HG02885 (cell line): ENCODE results near the gene CCDC61.

Source experiments
- ATAC-seq: cut with Tn5 transposase; IDR thresholded peaks from one replicate; pipeline ENCODE4 v1.9.1; 2021; ENCODE audit warnings: mild to moderate bottlenecking; ENCODE audit not compliant: unreplicated experiment, poor library complexity

Gene CCDC61

GRCh38 chr19:45973553-45974338 is 21.5 kb upstream of the CCDC61 start, which contains the start of gene NOVA2:
Gene NOVA2 (minus strand): TSS chr19:45973865. CDS start chr19:45973351, 514 bp downstream.
- no peak for ATAC-seq

- ATAC-seq: no peak
These were observed 19.8 kb upstream of the CCDC61 start for GRCh38 chr19:45975306-45976070.

GRCh38 chr19:45976178-45976577 is 19.1 kb upstream of the CCDC61 start:
- no peak for ATAC-seq

GRCh38 chr19:45978156-45978555 is 17.1 kb upstream of the CCDC61 start:
- ATAC-seq: no peak

GRCh38 chr19:45981350-45981749 is 13.9 kb upstream of the CCDC61 start:
- ATAC-seq: no peak

- ATAC-seq: no peak
These were observed 9.9 kb upstream of the CCDC61 start for GRCh38 chr19:45985321-45985720.

- no peak for ATAC-seq
These were observed 5.0 kb upstream of the CCDC61 start for GRCh38 chr19:45990113-45990728.

- no peak for ATAC-seq
These were observed 740 bp upstream of the CCDC61 start for GRCh38 chr19:45994456-45994997.

- ATAC-seq: no peak
These were observed 583 bp downstream of the CCDC61 start for GRCh38 chr19:45995715-45996385.

- ATAC-seq: no peak
These were observed 1.7 kb downstream of the CCDC61 start for GRCh38 chr19:45996933-45997332.

- ATAC-seq: no peak
These were observed 3.6 kb downstream of the CCDC61 start for GRCh38 chr19:45998834-45999233.

GRCh38 chr19:45999653-46000121 is 4.4 kb downstream of the CCDC61 start:
- no peak for ATAC-seq

- no peak for ATAC-seq
These were observed 5.4 kb downstream of the CCDC61 start for GRCh38 chr19:46000491-46001246.

GRCh38 chr19:46002678-46003275 is 7.5 kb downstream of the CCDC61 start:
- ATAC-seq: no peak

- no peak for ATAC-seq
These were observed 11.1 kb downstream of the CCDC61 start for GRCh38 chr19:46006411-46006810.

GRCh38 chr19:46009530-46010510 is 14.6 kb downstream of the CCDC61 start:
- ATAC-seq: no peak

- ATAC-seq: no peak
These were observed 19.3 kb downstream of the CCDC61 start for GRCh38 chr19:46014534-46014933.
